Measurements from ENCODE around the gene MAN2A2.
A peak's percentile ranks its signal among the peaks of the same experiment; 100 is the strongest.

The MAN2A2 gene

DNA sequence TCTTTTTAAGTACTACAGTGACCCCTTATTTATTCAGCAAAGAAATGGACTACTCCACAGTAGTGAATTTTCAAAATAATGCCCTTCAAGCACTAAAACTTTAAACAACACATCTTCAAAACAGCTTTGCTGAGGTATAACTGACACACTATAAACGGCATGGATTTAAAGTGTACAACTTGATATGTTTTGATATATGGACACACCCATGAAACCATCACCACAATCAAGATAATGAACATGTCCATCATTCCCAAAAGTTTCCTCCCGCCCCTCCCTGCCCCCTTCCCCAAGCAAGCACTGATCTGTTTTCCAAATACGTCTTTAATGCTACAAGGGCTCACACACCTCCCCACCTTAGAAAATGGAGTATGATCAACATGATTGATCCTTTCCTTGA lies 36.3 kb upstream of the MAN2A2 start:
- TF ChIP-seq, protein P1, sequence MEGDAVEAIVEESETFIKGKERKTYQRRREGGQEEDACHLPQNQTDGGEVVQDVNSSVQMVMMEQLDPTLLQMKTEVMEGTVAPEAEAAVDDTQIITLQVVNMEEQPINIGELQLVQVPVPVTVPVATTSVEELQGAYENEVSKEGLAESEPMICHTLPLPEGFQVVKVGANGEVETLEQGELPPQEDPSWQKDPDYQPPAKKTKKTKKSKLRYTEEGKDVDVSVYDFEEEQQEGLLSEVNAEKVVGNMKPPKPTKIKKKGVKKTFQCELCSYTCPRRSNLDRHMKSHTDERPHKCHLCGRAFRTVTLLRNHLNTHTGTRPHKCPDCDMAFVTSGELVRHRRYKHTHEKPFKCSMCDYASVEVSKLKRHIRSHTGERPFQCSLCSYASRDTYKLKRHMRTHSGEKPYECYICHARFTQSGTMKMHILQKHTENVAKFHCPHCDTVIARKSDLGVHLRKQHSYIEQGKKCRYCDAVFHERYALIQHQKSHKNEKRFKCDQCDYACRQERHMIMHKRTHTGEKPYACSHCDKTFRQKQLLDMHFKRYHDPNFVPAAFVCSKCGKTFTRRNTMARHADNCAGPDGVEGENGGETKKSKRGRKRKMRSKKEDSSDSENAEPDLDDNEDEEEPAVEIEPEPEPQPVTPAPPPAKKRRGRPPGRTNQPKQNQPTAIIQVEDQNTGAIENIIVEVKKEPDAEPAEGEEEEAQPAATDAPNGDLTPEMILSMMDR (conservative IDR thresholded peaks at IDR 0.05) = no peak
- H3K27ac ChIP-seq = peak overlapping the region; percentile 45

DNA sequence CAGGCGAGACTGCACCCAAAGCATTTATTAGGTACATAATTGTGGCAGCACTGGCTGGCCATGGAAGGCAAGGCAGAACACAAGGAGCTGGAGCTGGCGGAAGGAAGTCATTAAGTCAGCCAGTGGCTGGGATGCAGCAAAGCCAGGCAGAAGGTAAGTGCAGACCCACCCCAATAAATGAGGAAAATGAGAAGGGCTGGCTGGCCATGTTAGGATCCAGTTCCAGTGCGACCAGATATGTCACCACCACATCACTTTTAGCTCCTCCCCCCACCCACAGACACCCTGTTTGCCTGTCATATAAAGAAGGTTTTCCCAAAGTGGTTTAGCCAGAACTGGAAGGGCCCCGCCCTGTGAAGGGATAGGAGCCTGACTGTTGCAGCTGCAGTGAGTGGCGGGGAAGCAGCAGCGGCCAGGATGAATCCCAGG lies 34.8 kb upstream of the MAN2A2 start, which contains the start of gene FURIN:
Gene FURIN (plus strand): TSS at position 328 of the 429 bp plus-strand sequence. CDS start 7,153 bp downstream, outside the sequence.
- TF ChIP-seq, protein P1 (conservative IDR thresholded peaks at IDR 0.05) = no peak
- H3K27ac ChIP-seq = peak within 1 kb of the TSS; percentile 81

DNA sequence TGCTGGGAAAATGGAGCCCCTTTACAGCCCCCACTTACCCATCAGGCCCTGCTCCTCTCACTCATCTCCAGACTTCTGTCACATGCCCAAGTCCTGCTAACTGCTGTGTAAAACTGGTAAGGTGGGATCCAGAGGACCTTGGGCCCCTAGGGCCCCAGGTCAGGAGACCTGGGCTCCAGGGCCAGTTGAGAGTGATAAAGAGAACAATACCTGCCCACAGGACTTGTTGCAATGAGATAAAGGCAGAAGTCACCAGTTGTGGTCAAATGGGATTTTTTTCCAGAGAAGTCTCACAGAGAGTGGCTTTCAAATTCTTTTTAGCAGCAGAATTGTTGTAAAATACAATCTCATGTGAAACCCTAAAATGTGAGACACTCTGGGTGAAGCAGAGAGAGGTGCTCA lies 34.0 kb upstream of the MAN2A2 start:
- TF ChIP-seq, protein P1 (conservative IDR thresholded peaks at IDR 0.05) = no peak
- H3K27ac ChIP-seq = peak overlapping the region; percentile 81

DNA sequence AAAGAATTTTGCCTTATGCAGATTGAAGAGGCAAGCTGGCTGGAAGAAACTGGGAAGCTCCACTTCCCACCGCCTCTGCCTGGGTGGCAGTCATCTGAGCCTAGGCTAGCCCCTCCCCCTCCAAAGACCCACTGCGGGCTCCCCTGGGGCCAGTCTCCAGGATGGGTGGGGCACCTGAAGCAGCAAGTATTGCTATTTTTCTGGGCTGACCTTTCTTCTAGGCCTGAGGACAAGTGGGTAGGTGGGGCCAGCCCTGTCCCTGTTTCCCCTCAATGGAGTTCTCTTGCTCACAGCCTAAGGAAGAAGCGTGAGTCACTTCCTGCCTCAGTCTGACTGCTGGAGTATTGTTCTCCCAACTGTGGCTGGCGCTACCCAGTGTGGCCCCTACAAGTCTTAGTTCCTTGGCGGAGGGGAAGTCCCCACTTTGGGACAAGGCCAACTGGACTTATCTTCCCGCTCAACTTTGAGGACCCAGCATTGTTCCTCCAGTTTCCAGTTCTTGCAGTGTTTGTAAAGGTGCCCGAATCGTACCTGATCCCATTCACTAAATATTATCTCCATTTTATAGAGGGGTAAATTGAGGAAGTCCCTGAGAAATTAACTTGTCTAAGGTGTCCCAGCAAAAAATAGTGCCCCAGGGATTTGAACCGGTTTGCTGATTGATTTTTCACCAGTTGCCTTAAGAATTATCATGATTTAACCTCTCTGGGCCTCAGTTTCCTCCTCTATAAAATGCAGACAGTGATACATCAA lies 33.3 kb upstream of the MAN2A2 start:
- TF ChIP-seq, protein P1 (conservative IDR thresholded peaks at IDR 0.05) = no peak
- peak overlapping the region; percentile 81 for H3K27ac ChIP-seq

DNA sequence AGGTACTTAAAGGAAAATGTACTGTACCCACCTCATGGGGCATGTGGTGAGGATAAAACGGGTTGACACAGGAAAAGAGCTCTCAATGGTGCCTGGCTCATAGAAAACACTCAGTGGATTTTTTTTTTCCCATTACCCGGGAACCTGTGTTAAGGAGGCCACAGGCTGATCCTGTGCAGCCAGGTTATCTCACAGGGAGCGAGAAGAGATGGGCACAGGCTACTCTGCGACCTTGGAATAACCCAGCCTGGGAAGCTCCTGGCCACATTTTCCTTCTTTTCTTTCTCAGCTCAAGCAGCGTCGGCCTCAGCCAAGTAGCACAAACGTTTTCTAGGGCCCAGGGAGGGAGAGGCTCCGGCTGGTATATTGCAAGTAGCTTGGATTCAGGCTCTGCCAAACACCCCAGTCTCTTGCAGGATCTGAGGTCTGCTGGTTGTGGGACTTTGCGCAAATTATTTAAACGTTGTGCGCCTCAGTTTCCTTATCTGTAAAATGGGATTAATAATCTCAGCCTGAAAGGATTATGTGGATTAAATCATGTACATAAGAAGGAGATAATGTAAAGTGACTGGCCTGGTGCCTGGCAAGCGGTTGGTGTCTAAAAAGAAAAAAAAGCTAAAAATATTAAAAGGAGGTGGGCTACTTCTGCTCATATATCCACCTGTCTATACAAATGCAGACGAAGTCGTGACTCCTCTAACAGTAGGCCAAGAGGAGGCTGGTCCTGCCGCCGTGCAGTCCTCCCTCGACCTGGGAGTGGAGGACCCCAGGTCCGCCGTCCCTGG lies 32.6 kb upstream of the MAN2A2 start:
- H3K27ac ChIP-seq = peak overlapping the region; percentile 98
- TF ChIP-seq, protein P1 (conservative IDR thresholded peaks at IDR 0.05) = no peak

DNA sequence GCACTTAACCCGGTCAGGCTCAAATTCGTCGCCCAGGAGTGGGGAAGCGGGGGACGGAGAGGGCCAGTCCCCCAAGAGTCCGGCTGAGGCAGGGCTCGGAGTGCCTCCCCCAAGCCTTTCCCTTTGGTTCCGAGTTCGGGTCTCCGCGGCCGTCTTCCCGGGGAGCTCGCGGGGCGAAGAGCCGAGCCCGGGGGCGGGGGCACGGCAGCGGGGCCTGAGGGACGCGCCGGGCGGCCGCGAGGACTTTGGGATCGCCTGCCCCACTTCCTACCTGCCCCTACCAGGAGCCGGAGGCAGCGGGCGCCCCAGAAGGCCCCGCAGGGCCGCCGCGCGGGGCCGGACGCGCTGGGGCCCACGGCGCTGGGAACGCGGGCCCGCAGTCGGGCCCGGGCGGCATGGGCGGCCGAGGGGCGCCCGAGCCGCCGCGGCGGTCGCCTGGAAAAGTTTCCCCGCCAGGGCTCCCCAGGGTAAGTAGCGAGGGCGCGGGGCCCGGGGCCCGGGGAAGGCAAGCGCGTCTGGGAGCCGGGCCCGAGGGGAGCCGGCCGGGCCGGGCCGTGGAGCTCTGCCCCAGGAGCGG lies 31.9 kb upstream of the MAN2A2 start:
- H3K27ac ChIP-seq = peak overlapping the region; percentile 98

More for the DNA sequence above, 31.9 kb upstream of the MAN2A2 start:
- TF ChIP-seq, protein P1 (conservative IDR thresholded peaks at IDR 0.05) = no peak

Measured in VCaP (cell line).